Measurements from ENCODE around the gene SELENOW. TPM values are rescaled to one million over a fixed set of nuclear protein-coding genes. Genes with fewer than 3 reads are reported as not detected.
"Not testable (repeated sequence)": the region's sequence is repeated elsewhere in the genome, so short reads cannot be mapped to it uniquely, and the experiment has no call there.

Gene SELENOW
- total RNA-seq, 3 donors from 2014 or later (not counting 1 experiment from before 2014, with no cell fraction given), result 90.5 to 104 (median 97.2) TPM

GRCh38 chr19:47741544-47742140 lies 36.9 kb upstream of the SELENOW start:
- H3K9me3 ChIP-seq (ENCODE audit: control insufficient read depth, insufficient read depth, low read length), result no peaks in the 10 kb centered on the region
- Mint-ChIP-seq H3K27ac (no peak overlapping the region), H3K4me3 (no peak overlapping the region), H3K36me3 (no peaks in the 10 kb centered on the region), H3K27me3 (ENCODE audit: low read depth in 2 of 2) (no peaks in the 10 kb centered on the region), H3K9me3 (no peaks in the 10 kb centered on the region), H3K4me1 (peaks cover 7 to 8% of the 10 kb centered on the region in 2 donors)
- no peak overlapping the region for H3K4me3 ChIP-seq (ENCODE audit: low read length)
- H3K27me3 ChIP-seq (ENCODE audit: control insufficient read depth, insufficient read depth, low read length), result no peaks in the 10 kb centered on the region
- peaks cover 29% of the 10 kb centered on the region for H3K4me1 ChIP-seq (ENCODE audit: control insufficient read depth, insufficient read depth, low read length)
- ATAC-seq, result no peak
- no peaks in the 10 kb centered on the region for H3K36me3 ChIP-seq (ENCODE audit: control insufficient read depth, insufficient read depth, low read length)
- DNase-seq, result no peak
- intact Hi-C loops (cut with micrococcal nuclease), result loop anchor here (2.0 kb wide), 1 partner anchor 35 kb away; no protein-coding TSS in a partner anchor
- no peak overlapping the region for H3K27ac ChIP-seq (ENCODE audit: low read length)
- TF ChIP-seq CTCF (IDR thresholded peaks at IDR 0.05), result no peak
- WGBS (ENCODE audit: insufficient coverage), result 82% methylated on average over 15 of the region's 15 CpGs

GRCh38 chr19:47742634-47743033 lies 35.9 kb upstream of the SELENOW start:
- no peaks in the 10 kb centered on the region for H3K36me3 Mint-ChIP-seq
- peak overlapping the region; percentile 35 for H3K4me3 Mint-ChIP-seq
- H3K27me3 ChIP-seq (ENCODE audit: control insufficient read depth, insufficient read depth, low read length), result no peaks in the 10 kb centered on the region
- H3K9me3 ChIP-seq (ENCODE audit: control insufficient read depth, insufficient read depth, low read length), result no peaks in the 10 kb centered on the region
- 90% methylated on average over 9 of the region's 13 CpGs for WGBS (ENCODE audit: insufficient coverage)
- intact Hi-C loops (cut with micrococcal nuclease), result loop anchor here (1.0 to 2.0 kb wide), 2 partner anchors 36 to 306 kb away; no protein-coding TSS in a partner anchor
- H3K27ac Mint-ChIP-seq, result no peak overlapping the region
- no peak overlapping the region for H3K4me3 ChIP-seq (ENCODE audit: low read length)
- H3K9me3 Mint-ChIP-seq, result no peaks in the 10 kb centered on the region
- H3K27ac ChIP-seq (ENCODE audit: low read length), result no peak overlapping the region
- H3K4me1 Mint-ChIP-seq, result peaks cover 7 to 8% of the 10 kb centered on the region in 2 donors
- H3K4me1 ChIP-seq (ENCODE audit: control insufficient read depth, insufficient read depth, low read length), result peaks cover 32% of the 10 kb centered on the region
- no peak for TF ChIP-seq CTCF (IDR thresholded peaks at IDR 0.05)
- peaks cover 3% of the 10 kb centered on the region for H3K36me3 ChIP-seq (ENCODE audit: control insufficient read depth, insufficient read depth, low read length)
- no peak for DNase-seq
- ATAC-seq, result no peak
- H3K27me3 Mint-ChIP-seq (ENCODE audit: low read depth in 2 of 2), result no peaks in the 10 kb centered on the region

GRCh38 chr19:47745010-47745901 lies 33.2 kb upstream of the SELENOW start, which contains the start of gene NOP53:
TSS of gene NOP53 (plus strand) at chr19:47745546. CDS start at chr19:47745560, 14 bp downstream.
- Mint-ChIP-seq H3K27me3 (ENCODE audit: low read depth in 2 of 2) (no peaks in the 10 kb centered on the region), H3K27ac (peak within 1 kb of the TSS; percentile 98 to 99)

GRCh38 chr19:47746129-47746528 lies 32.4 kb upstream of the SELENOW start:
- peaks cover 33% of the 10 kb centered on the region for H3K36me3 ChIP-seq (ENCODE audit: control insufficient read depth, insufficient read depth, low read length)
- WGBS (ENCODE audit: insufficient coverage), result 84% methylated on average over 17 of the region's 17 CpGs
- peaks cover 41% of the 10 kb centered on the region for H3K4me1 ChIP-seq (ENCODE audit: control insufficient read depth, insufficient read depth, low read length)
- peak overlapping the region; percentile 75 for H3K4me3 ChIP-seq (ENCODE audit: low read length)
- intact Hi-C loops (cut with micrococcal nuclease); H3K9me3 Mint-ChIP-seq; H3K27me3 Mint-ChIP-seq (ENCODE audit: low read depth in 2 of 2); H3K9me3 ChIP-seq (ENCODE audit: control insufficient read depth, insufficient read depth, low read length); H3K27me3 ChIP-seq (ENCODE audit: control insufficient read depth, insufficient read depth, low read length); H3K27ac ChIP-seq (ENCODE audit: low read length); DNase-seq; ATAC-seq; H3K36me3 Mint-ChIP-seq: not testable (repeated sequence)
- H3K27ac Mint-ChIP-seq, result peak overlapping the region; percentile 98 to 99
- H3K4me3 Mint-ChIP-seq, result peak overlapping the region; percentile 100
- H3K4me1 Mint-ChIP-seq, result peaks cover 19 to 27% of the 10 kb centered on the region in 2 donors

More at GRCh38 chr19:47745010-47745901, 33.2 kb upstream of the SELENOW start, which contains the start of gene NOP53:
- Mint-ChIP-seq H3K4me3 (peak within 1 kb of the TSS; percentile 100), H3K36me3 (no peaks in the 10 kb centered on the region), H3K4me1 (peaks cover 19 to 22% of the 10 kb centered on the region in 2 donors), H3K9me3 (no peaks in the 10 kb centered on the region)
- Histone ChIP-seq H3K4me1 (ENCODE audit: control insufficient read depth, insufficient read depth, low read length) (peaks cover 41% of the 10 kb centered on the region), H3K36me3 (ENCODE audit: control insufficient read depth, insufficient read depth, low read length) (peaks cover 24% of the 10 kb centered on the region), H3K9me3 (ENCODE audit: control insufficient read depth, insufficient read depth, low read length) (no peaks in the 10 kb centered on the region), H3K27me3 (ENCODE audit: control insufficient read depth, insufficient read depth, low read length) (no peaks in the 10 kb centered on the region), H3K27ac (ENCODE audit: low read length) (peak within 1 kb of the TSS; percentile 91), H3K4me3 (ENCODE audit: low read length) (peak within 1 kb of the TSS; percentile 75)
- intact Hi-C loops (cut with micrococcal nuclease), result no loop called here
- TF ChIP-seq CTCF (IDR thresholded peaks at IDR 0.05), result no peak
- DNase-seq, result peak; percentile 98
- ATAC-seq, result peak; percentile 84 to 91 (median 86)
- WGBS (ENCODE audit: insufficient coverage), result 4% methylated on average over 49 of the region's 53 CpGs
